Measurements from ENCODE around the gene RABGAP1. TPM values are rescaled to one million over a fixed set of nuclear protein-coding genes. Genes with fewer than 3 reads are reported as not detected.
A peak's percentile ranks its signal among the peaks of the same experiment; 100 is the strongest.

The RABGAP1 gene
- total RNA-seq, 2 experiments from 2014 or later: 19.8 to 22.0 TPM

DNA sequence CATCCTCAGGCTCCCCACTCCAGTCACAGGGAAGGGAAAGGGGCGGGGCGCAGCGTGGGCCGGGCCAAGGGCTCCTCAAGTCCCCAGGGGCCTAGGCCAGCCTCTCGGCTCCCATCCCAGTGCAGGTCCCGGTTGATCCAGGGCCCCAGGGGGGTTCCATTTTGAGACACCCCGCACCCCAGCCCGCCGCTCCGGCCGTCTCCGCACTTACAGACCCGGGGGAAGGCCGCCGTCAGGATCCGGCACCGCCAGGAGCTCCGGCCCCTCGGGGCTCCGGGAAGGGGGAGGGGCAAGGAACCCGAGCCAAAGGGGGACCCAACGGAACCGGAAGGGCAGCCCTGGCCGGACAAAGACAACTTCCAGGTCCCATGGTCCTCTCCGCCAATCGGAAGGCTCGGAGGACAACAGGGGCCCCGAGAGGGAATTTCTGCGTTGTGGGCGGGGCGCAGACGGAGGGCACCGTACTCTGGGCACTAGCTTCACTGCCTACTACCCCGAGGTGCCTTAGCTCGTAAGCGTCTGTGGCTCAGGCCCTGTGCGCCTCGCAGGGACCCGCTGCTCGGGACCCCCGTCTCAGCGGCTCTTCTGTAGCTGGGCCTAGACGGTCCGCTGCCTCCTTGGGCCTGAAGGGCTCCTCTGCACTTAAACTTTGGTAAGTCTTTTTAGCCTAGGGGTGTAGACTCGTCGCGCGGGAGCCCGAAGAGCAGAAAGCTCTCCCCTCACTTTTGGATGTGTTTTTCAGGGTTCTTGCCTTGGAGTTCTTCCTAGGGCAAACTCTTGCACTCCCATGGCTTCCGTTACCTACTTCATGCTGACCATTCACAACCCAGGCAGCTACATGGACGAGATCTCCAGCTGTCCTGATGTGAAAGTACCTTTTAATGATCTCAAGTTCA lies 9.3 kb upstream of the RABGAP1 start, which contains the start of gene ZBTB26:
ZBTB26 (minus strand) TSS at position 287 of the 896 bp plus-strand sequence. CDS start 11,578 bp downstream, outside the sequence.
- Mint-ChIP-seq H3K27me3 (no peaks in the 10 kb centered on the region), H3K4me1 (ENCODE audit: low read depth) (peaks cover 12% of the 10 kb centered on the region), H3K4me3 (no peak within 1 kb of the TSS), H3K36me3 (ENCODE audit: low read depth) (peaks cover 11% of the 10 kb centered on the region), H3K9me3 (no peaks in the 10 kb centered on the region), H3K27ac (peak within 1 kb of the TSS; percentile 94)
- ChIA-PET CTCF (interaction anchor here (0.6 to 1.8 kb wide), 4 partner anchors 9 to 838 kb away, joined by 3 to 6 read pairs (median 5); partner anchors contain the start of gene RABGAP1), POLR2A (interaction anchor here (0.7 to 2.7 kb wide), 9 partner anchors 9 to 59 kb away, joined by 3 to 27 read pairs (median 4); partner anchors contain the start of genes RABGAP1, RC3H2 and ZBTB6)
- DNase-seq (peak; percentile 95), ATAC-seq (peak; percentile 99)
- no peak for TF ChIP-seq CTCF (IDR thresholded peaks at IDR 0.05)
- intact Hi-C loops (cut with micrococcal nuclease): no loop called here

DNA sequence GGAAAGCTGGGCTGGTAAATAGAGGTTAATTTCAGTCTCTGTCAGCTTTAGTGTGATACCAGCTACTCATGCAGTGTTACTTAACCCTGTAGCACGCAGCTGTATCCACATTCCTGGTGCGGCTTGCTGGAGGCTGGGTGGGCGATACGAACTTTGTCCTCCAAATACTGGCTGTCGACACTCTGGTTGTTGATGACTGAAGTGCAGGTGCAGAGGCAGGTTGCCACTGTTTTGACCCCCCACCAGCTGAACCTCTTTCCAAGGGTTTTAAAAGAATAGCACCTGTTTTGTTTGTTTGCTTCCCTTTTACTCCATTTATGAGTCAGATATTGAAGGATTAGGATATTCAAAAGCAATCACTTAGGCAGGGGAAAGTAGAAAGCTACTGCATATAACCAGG lies 4.4 kb upstream of the RABGAP1 start:
- ChIA-PET POLR2A (no interaction called here), CTCF (interaction anchor here (0.8 kb wide), 1 partner anchor 11 kb away, joined by 3 read pairs; no protein-coding TSS in a partner anchor)
- intact Hi-C loops (cut with micrococcal nuclease): no loop called here

GRCh38 chr9:122936883-122937282 lies 3.9 kb upstream of the RABGAP1 start:
- ChIA-PET POLR2A (no interaction called here), CTCF (interaction anchor here (0.8 kb wide), 1 partner anchor 11 kb away, joined by 3 read pairs; no protein-coding TSS in a partner anchor)
- peaks cover 24% of the 10 kb centered on the region for H3K36me3 Mint-ChIP-seq (ENCODE audit: low read depth)

More for the DNA sequence above, 4.4 kb upstream of the RABGAP1 start:
- Mint-ChIP-seq H3K36me3 (ENCODE audit: low read depth) (peaks cover 22% of the 10 kb centered on the region), H3K27me3 (no peaks in the 10 kb centered on the region), H3K9me3 (no peaks in the 10 kb centered on the region), H3K4me1 (ENCODE audit: low read depth) (peaks cover 22% of the 10 kb centered on the region), H3K4me3 (no peak overlapping the region), H3K27ac (no peak overlapping the region)
- DNase-seq (no peak), ATAC-seq (no peak)
- no peak for TF ChIP-seq CTCF (IDR thresholded peaks at IDR 0.05)

GRCh38 chr9:122939601-122940000 lies 1.2 kb upstream of the RABGAP1 start:
- H3K36me3 Mint-ChIP-seq (ENCODE audit: low read depth): peaks cover 22% of the 10 kb centered on the region
- peak overlapping the region; percentile 36 for H3K4me3 Mint-ChIP-seq
- POLR2A ChIA-PET: interaction anchor here (1.8 to 3.1 kb wide), 3 partner anchors 10 to 27 kb away, joined by 4 to 11 read pairs (median 7); partner anchors contain the start of gene ZBTB6
- no peak for DNase-seq
- peak overlapping the region; percentile 77 for H3K27ac Mint-ChIP-seq
- no peaks in the 10 kb centered on the region for H3K27me3 Mint-ChIP-seq
- no peaks in the 10 kb centered on the region for H3K9me3 Mint-ChIP-seq
- no peak for TF ChIP-seq CTCF (IDR thresholded peaks at IDR 0.05)
- CTCF ChIA-PET: interaction anchor here (1.2 to 1.9 kb wide), 2 partner anchors 10 to 16 kb away, joined by 3 to 9 read pairs; no protein-coding TSS in a partner anchor
- peaks cover 30% of the 10 kb centered on the region for H3K4me1 Mint-ChIP-seq (ENCODE audit: low read depth)
- intact Hi-C loops (cut with micrococcal nuclease): no loop called here
- no peak for ATAC-seq

More at GRCh38 chr9:122936883-122937282, 3.9 kb upstream of the RABGAP1 start:
- Mint-ChIP-seq H3K4me1 (ENCODE audit: low read depth) (peaks cover 26% of the 10 kb centered on the region), H3K4me3 (no peak overlapping the region), H3K27me3 (no peaks in the 10 kb centered on the region), H3K27ac (no peak overlapping the region), H3K9me3 (no peaks in the 10 kb centered on the region)
- intact Hi-C loops (cut with micrococcal nuclease): no loop called here
- DNase-seq (no peak), ATAC-seq (no peak)
- TF ChIP-seq CTCF (IDR thresholded peaks at IDR 0.05): no peak
